Naive B cell (primary cell): ENCODE measurements around the gene SLC8A1. TPM values are rescaled to one million over a fixed set of nuclear protein-coding genes. Genes with fewer than 3 reads are reported as not detected.

Experiments used
- ATAC-seq, 2 donors: fragments of 150-1000 bp; cut with Tn5 transposase; 2 replicates each; pipeline ENCODE4 v1.10.0; 2021; ENCODE audit warnings: low read depth in 2 of 2, mild to moderate bottlenecking in 2 of 2, moderate library complexity in 2 of 2
- DNase-seq: peaks from one replicate; pipeline ENCODE4 v3.0.0; 2022
- H3K27ac Mint-ChIP-seq, 6 donors: one replicate each; pipeline ENCODE4 v1.8.0; 2020 to 2022; ENCODE audit warnings: mild to moderate bottlenecking in 6 of 6, mixed read lengths in 6 of 6, moderate library complexity in 5 of 6, inconsistent platforms in 2 of 6
- H3K27me3 Mint-ChIP-seq, 3 donors: one replicate each; pipeline ENCODE4 v1.8.0; 2021 to 2022; ENCODE audit warnings: mixed read lengths in 3 of 3, mild to moderate bottlenecking in 1 of 3
- H3K36me3 Mint-ChIP-seq, 2 donors: one replicate each; pipeline ENCODE4 v1.8.0; 2020 to 2022; ENCODE audit warnings: mixed read lengths in 2 of 2, inconsistent platforms in 1 of 2, mild to moderate bottlenecking in 1 of 2
- H3K4me1 Mint-ChIP-seq, 3 donors: one replicate each; pipeline ENCODE4 v1.8.0; 2020 to 2022; ENCODE audit warnings: mixed read lengths in 3 of 3, inconsistent platforms in 1 of 3, mild to moderate bottlenecking in 1 of 3, moderate library complexity in 1 of 3
- H3K4me3 Mint-ChIP-seq, 8 donors: one replicate each; pipeline ENCODE4 v1.8.0; 2020 to 2022; ENCODE audit warnings: mild to moderate bottlenecking in 8 of 8, mixed read lengths in 8 of 8, moderate library complexity in 8 of 8, inconsistent platforms in 2 of 8
- H3K9me3 Mint-ChIP-seq, 7 donors: one replicate each; pipeline ENCODE4 v1.8.0; 2020 to 2022; ENCODE audit warnings: mixed read lengths in 7 of 7, mild to moderate bottlenecking in 5 of 7, inconsistent platforms in 2 of 7, moderate library complexity in 1 of 7
- polyA plus RNA-seq, 6 donors: library from polyadenylated mRNA; unstranded; fragments of 300-500 nt; fragmentation: Illumina TruSeq; gene quantifications; one replicate each; pipeline ENCODE4 v1.2.3, GENCODE V29; 2021; ENCODE audit warnings: low read depth in 6 of 6

Gene SLC8A1
- polyA plus RNA-seq, 6 donors from 2014 or later, result 0.04 TPM; not detected in 5

- no peaks in the 10 kb centered on the region for H3K27me3 Mint-ChIP-seq
- DNase-seq (no peak), ATAC-seq (no peak)
- H3K4me3 Mint-ChIP-seq, result no peak overlapping the region
- no peaks in the 10 kb centered on the region for H3K36me3 Mint-ChIP-seq
- H3K27ac Mint-ChIP-seq, result no peak overlapping the region
- H3K4me1 Mint-ChIP-seq, result no peaks in the 10 kb centered on the region
- H3K9me3 Mint-ChIP-seq, result peaks cover 0 to 2% (median 0%) of the 10 kb centered on the region in 7 donors
Measured at GRCh38 chr2:40108851-40109250, 343.0 kb downstream of the SLC8A1 start.

GRCh38 chr2:40106061-40106460 is 345.8 kb downstream of the SLC8A1 start:
- Mint-ChIP-seq H3K27me3 (no peaks in the 10 kb centered on the region), H3K4me1 (peaks cover 0 to 2% (median 2%) of the 10 kb centered on the region in 3 donors), H3K9me3 (peaks cover 0 to 2% (median 0%) of the 10 kb centered on the region in 7 donors), H3K4me3 (no peak overlapping the region), H3K27ac (no peak overlapping the region), H3K36me3 (no peaks in the 10 kb centered on the region)
- ATAC-seq (no peak), DNase-seq (no peak)

- ATAC-seq (no peak), DNase-seq (no peak)
- Mint-ChIP-seq H3K36me3 (no peaks in the 10 kb centered on the region), H3K27ac (no peak overlapping the region), H3K4me1 (peaks cover 0 to 6% (median 4%) of the 10 kb centered on the region in 3 donors), H3K9me3 (peaks cover 0 to 2% (median 0%) of the 10 kb centered on the region in 7 donors), H3K4me3 (no peak overlapping the region), H3K27me3 (no peaks in the 10 kb centered on the region)
Measured at GRCh38 chr2:40105593-40105992, 346.3 kb downstream of the SLC8A1 start.

- no peaks in the 10 kb centered on the region for H3K9me3 Mint-ChIP-seq
- H3K4me3 Mint-ChIP-seq, result no peak overlapping the region
- H3K4me1 Mint-ChIP-seq, result peaks cover 0 to 6% (median 4%) of the 10 kb centered on the region in 3 donors
- H3K27me3 Mint-ChIP-seq, result no peaks in the 10 kb centered on the region
- H3K27ac Mint-ChIP-seq, result no peak overlapping the region
- H3K36me3 Mint-ChIP-seq, result no peaks in the 10 kb centered on the region
- ATAC-seq, result no peak
- DNase-seq, result no peak
Measured at GRCh38 chr2:40103590-40103989, 348.3 kb downstream of the SLC8A1 start.

GRCh38 chr2:40103163-40103562 is 348.7 kb downstream of the SLC8A1 start:
- no peak overlapping the region for H3K4me3 Mint-ChIP-seq
- no peaks in the 10 kb centered on the region for H3K9me3 Mint-ChIP-seq
- no peaks in the 10 kb centered on the region for H3K36me3 Mint-ChIP-seq
- DNase-seq (no peak), ATAC-seq (no peak)
- no peak overlapping the region for H3K27ac Mint-ChIP-seq
- H3K27me3 Mint-ChIP-seq, result no peaks in the 10 kb centered on the region
- peaks cover 0 to 6% (median 4%) of the 10 kb centered on the region in 3 donors for H3K4me1 Mint-ChIP-seq

- H3K4me1 Mint-ChIP-seq, result peaks cover 0 to 6% (median 4%) of the 10 kb centered on the region in 3 donors
- no peak overlapping the region for H3K27ac Mint-ChIP-seq
- no peak for DNase-seq
- H3K4me3 Mint-ChIP-seq, result no peak overlapping the region
- no peak for ATAC-seq
- no peaks in the 10 kb centered on the region for H3K36me3 Mint-ChIP-seq
- no peaks in the 10 kb centered on the region for H3K9me3 Mint-ChIP-seq
- H3K27me3 Mint-ChIP-seq, result no peaks in the 10 kb centered on the region
Measured at GRCh38 chr2:40102447-40102846, 349.4 kb downstream of the SLC8A1 start.

GRCh38 chr2:40101131-40101575 is 350.7 kb downstream of the SLC8A1 start:
- no peaks in the 10 kb centered on the region for H3K27me3 Mint-ChIP-seq
- no peaks in the 10 kb centered on the region for H3K9me3 Mint-ChIP-seq
- ATAC-seq, result peak; percentile 41 to 63
- H3K27ac Mint-ChIP-seq, result peak overlapping the region in 2 of 6 donors; percentile 9 to 39
- H3K4me3 Mint-ChIP-seq, result peak overlapping the region in 1 of 8 donors; percentile 12
- H3K4me1 Mint-ChIP-seq, result peaks cover 0 to 6% (median 4%) of the 10 kb centered on the region in 3 donors
- no peaks in the 10 kb centered on the region for H3K36me3 Mint-ChIP-seq
- peak; percentile 2 for DNase-seq

- no peak for ATAC-seq
- no peak for DNase-seq
- Mint-ChIP-seq H3K4me1 (peaks cover 0 to 6% (median 4%) of the 10 kb centered on the region in 3 donors), H3K36me3 (no peaks in the 10 kb centered on the region), H3K27ac (no peak overlapping the region), H3K27me3 (no peaks in the 10 kb centered on the region), H3K4me3 (peak overlapping the region in 1 of 8 donors; percentile 17), H3K9me3 (no peaks in the 10 kb centered on the region)
Measured at GRCh38 chr2:40100676-40101075, 351.2 kb downstream of the SLC8A1 start.

- H3K9me3 Mint-ChIP-seq, result no peaks in the 10 kb centered on the region
- ATAC-seq (no peak), DNase-seq (no peak)
- H3K27ac Mint-ChIP-seq, result no peak overlapping the region
- no peaks in the 10 kb centered on the region for H3K27me3 Mint-ChIP-seq
- H3K36me3 Mint-ChIP-seq, result no peaks in the 10 kb centered on the region
- H3K4me1 Mint-ChIP-seq, result peaks cover 0 to 6% (median 4%) of the 10 kb centered on the region in 3 donors
- H3K4me3 Mint-ChIP-seq, result no peak overlapping the region
Measured at GRCh38 chr2:40098786-40099470, 353.0 kb downstream of the SLC8A1 start.

GRCh38 chr2:40097691-40098385 is 354.1 kb downstream of the SLC8A1 start:
- no peak overlapping the region for H3K27ac Mint-ChIP-seq
- DNase-seq (no peak), ATAC-seq (no peak)
- H3K4me3 Mint-ChIP-seq, result no peak overlapping the region
- H3K27me3 Mint-ChIP-seq, result peaks cover 0 to 3% (median 0%) of the 10 kb centered on the region in 3 donors
- no peaks in the 10 kb centered on the region for H3K9me3 Mint-ChIP-seq
- H3K4me1 Mint-ChIP-seq, result peaks cover 0 to 6% (median 4%) of the 10 kb centered on the region in 3 donors
- H3K36me3 Mint-ChIP-seq, result no peaks in the 10 kb centered on the region

GRCh38 chr2:40096360-40096759 is 355.5 kb downstream of the SLC8A1 start:
- Mint-ChIP-seq H3K27ac (no peak overlapping the region), H3K4me1 (peaks cover 0 to 11% (median 4%) of the 10 kb centered on the region in 3 donors), H3K9me3 (no peaks in the 10 kb centered on the region), H3K36me3 (no peaks in the 10 kb centered on the region), H3K27me3 (peaks cover 0 to 3% (median 0%) of the 10 kb centered on the region in 3 donors), H3K4me3 (no peak overlapping the region)
- DNase-seq, result no peak
- ATAC-seq, result no peak

- ATAC-seq (no peak), DNase-seq (no peak)
- no peaks in the 10 kb centered on the region for H3K9me3 Mint-ChIP-seq
- no peaks in the 10 kb centered on the region for H3K36me3 Mint-ChIP-seq
- H3K27me3 Mint-ChIP-seq, result peaks cover 0 to 3% (median 0%) of the 10 kb centered on the region in 3 donors
- H3K4me1 Mint-ChIP-seq, result peaks cover 0 to 5% (median 0%) of the 10 kb centered on the region in 3 donors
- H3K4me3 Mint-ChIP-seq, result no peak overlapping the region
- H3K27ac Mint-ChIP-seq, result no peak overlapping the region
Measured at GRCh38 chr2:40095000-40095399, 356.9 kb downstream of the SLC8A1 start.

GRCh38 chr2:40094451-40094850 is 357.4 kb downstream of the SLC8A1 start:
- Mint-ChIP-seq H3K9me3 (no peaks in the 10 kb centered on the region), H3K27ac (no peak overlapping the region), H3K36me3 (no peaks in the 10 kb centered on the region), H3K4me1 (peaks cover 0 to 5% (median 0%) of the 10 kb centered on the region in 3 donors), H3K4me3 (no peak overlapping the region), H3K27me3 (peaks cover 0 to 3% (median 0%) of the 10 kb centered on the region in 3 donors)
- DNase-seq (no peak), ATAC-seq (no peak)
